SIG-M5 treated with dmso at 0.1 percent for 504 hours (cell line): ENCODE results near the gene LGR6.
A peak's percentile ranks its signal among the peaks of the same experiment; 100 is the strongest.
"Not testable (repeated sequence)": the region's sequence is repeated elsewhere in the genome, so short reads cannot be mapped to it uniquely, and the experiment has no call there.

ENCODE experiments used
- DNase-seq: peaks from one replicate; lab custom pipeline; 2025; ENCODE audit not compliant: unreplicated experiment; lab: John Stamatoyannopoulos, UW

Gene LGR6

GRCh38 chr1:202193614-202194327 is at the start of gene LGR6:
Gene LGR6, plus strand, starts transcription at chr1:202193799. Its CDS starts 191 bp downstream, at chr1:202193990.
- no peak for DNase-seq

GRCh38 chr1:202144402-202145067 is 49.1 kb upstream of the LGR6 start, which contains the start of gene ARL8A:
Gene ARL8A, minus strand, starts transcription at chr1:202144737. Its CDS starts 165 bp downstream, at chr1:202144572.
- DNase-seq, result peak; percentile 46

- DNase-seq, result peak; percentile 68
Measured at GRCh38 chr1:202145068-202145743, 48.4 kb upstream of the LGR6 start.

GRCh38 chr1:202145744-202146140 is 47.9 kb upstream of the LGR6 start:
- not testable (repeated sequence) for DNase-seq

- no peak for DNase-seq
Measured at GRCh38 chr1:202146279-202146678, 47.3 kb upstream of the LGR6 start.

GRCh38 chr1:202146993-202147392 is 46.6 kb upstream of the LGR6 start:
- no peak for DNase-seq

GRCh38 chr1:202148391-202148790 is 45.2 kb upstream of the LGR6 start:
- no peak for DNase-seq

- no peak for DNase-seq
Measured at GRCh38 chr1:202149566-202149965, 44.0 kb upstream of the LGR6 start.

- DNase-seq, result no peak
Measured at GRCh38 chr1:202150187-202150586, 43.4 kb upstream of the LGR6 start.

- DNase-seq, result no peak
Measured at GRCh38 chr1:202150602-202151001, 43.0 kb upstream of the LGR6 start.

- no peak for DNase-seq
Measured at GRCh38 chr1:202151045-202151444, 42.6 kb upstream of the LGR6 start.

GRCh38 chr1:202152399-202152798 is 41.2 kb upstream of the LGR6 start:
- DNase-seq, result no peak

GRCh38 chr1:202153284-202153683 is 40.3 kb upstream of the LGR6 start:
- no peak for DNase-seq

GRCh38 chr1:202154148-202154765 is 39.3 kb upstream of the LGR6 start:
- no peak for DNase-seq

- peak; percentile 88 for DNase-seq
Measured at GRCh38 chr1:202154766-202155477, 38.7 kb upstream of the LGR6 start.

GRCh38 chr1:202155478-202156021 is 38.0 kb upstream of the LGR6 start:
- peak; percentile 62 for DNase-seq

GRCh38 chr1:202156590-202156989 is 37.0 kb upstream of the LGR6 start:
- no peak for DNase-seq

- no peak for DNase-seq
Measured at GRCh38 chr1:202157945-202158344, 35.7 kb upstream of the LGR6 start.

GRCh38 chr1:202158810-202159533 is 34.6 kb upstream of the LGR6 start:
- peak; percentile 73 for DNase-seq
